Peyer's patch (tissue), 4 donors: Measurements from ENCODE around the gene DDX39A. TPM values are rescaled to one million over a fixed set of nuclear protein-coding genes. Genes with fewer than 3 reads are reported as not detected.
"Not testable (repeated sequence)": the region's sequence is repeated elsewhere in the genome, so short reads cannot be mapped to it uniquely, and the experiment has no call there.

Experiments used
- DNase-seq, 3 donors: peaks; one replicate each; pipeline ENCODE4 v3.0.0-alpha.2; 2017 to 2019
- H3K27ac ChIP-seq, 4 donors: fragments of 200-600 bp; sonication (generic); one replicate each; pipeline ENCODE4 v1.5.1; 2016 to 2019
- H3K27me3 ChIP-seq, 2 donors: fragments of 200-600 bp; sonication (generic); one replicate each; pipeline ENCODE4 v1.5.1; 2019
- H3K36me3 ChIP-seq, 3 donors: fragments of 200-600 bp; sonication (generic); one replicate each; pipeline ENCODE4 v1.5.1; 2016 to 2019
- H3K4me1 ChIP-seq, 4 donors: fragments of 200-600 bp; sonication (generic); one replicate each; pipeline ENCODE4 v1.5.1; 2016 to 2019
- H3K4me3 ChIP-seq, 4 donors: fragments of 200-600 bp; sonication (generic); 1 replicate in 3 of 4; 2 replicates in 1 of 4; pipeline ENCODE4 v1.5.1; 2016 to 2019; ENCODE audit warnings: mild to moderate bottlenecking in 1 of 4
- H3K9me3 ChIP-seq, 4 donors: fragments of 200-600 bp; sonication (generic); one replicate each; pipeline ENCODE4 v1.5.1; 2016 to 2019; ENCODE audit warnings: mild to moderate bottlenecking in 1 of 4
- CTCF ChIP-seq, 6 experiments: fragments of 450-650 bp in 4 of 6; fragments of 200-600 bp in 2 of 6; sonication (generic) in 1 of 6; IDR thresholded peaks; one replicate each; pipeline ENCODE4 v1.5.1; 2017 to 2019; ENCODE audit warnings: antibody characterized with exemption in 6 of 6, mild to moderate bottlenecking in 3 of 6, moderate library complexity in 1 of 6
- POLR2A ChIP-seq, 2 donors: fragments of 450-650 bp; IDR thresholded peaks; one replicate each; pipeline ENCODE4 v1.5.1; 2017; ENCODE audit warnings: antibody characterized with exemption in 2 of 2, mild to moderate bottlenecking in 2 of 2, moderate library complexity in 2 of 2
- total RNA-seq, 4 donors: library from RNA; depleted of rRNA; stranded (reverse); fragments of >200 nt; gene quantifications; one replicate each; pipeline ENCODE4 v1.1.0, GENCODE V29; 2016

Gene DDX39A
- total RNA-seq, 4 donors from 2014 or later: 52.5 to 283 (median 115) TPM

- peak overlapping the region in 2 of 4 donors; percentile 8 to 25 for H3K4me3 ChIP-seq
- H3K4me1 ChIP-seq: peaks cover 0 to 37% (median 34%) of the 10 kb centered on the region in 4 donors
Observed at GRCh38 chr19:14370169-14370939, 48.8 kb downstream of the DDX39A start.

GRCh38 chr19:14369399-14370168 lies 49.6 kb downstream of the DDX39A start:
- Histone ChIP-seq H3K27ac (peak overlapping the region; percentile 82 to 91 (median 90)), H3K4me1 (peaks cover 0 to 31% (median 28%) of the 10 kb centered on the region in 4 donors), H3K4me3 (peak overlapping the region in 1 of 4 donors; percentile 25), H3K9me3 (no peaks in the 10 kb centered on the region), H3K36me3 (no peaks in the 10 kb centered on the region), H3K27me3 (no peaks in the 10 kb centered on the region)
- peak in 2 of 3 donors; percentile 64 to 80 for DNase-seq
- TF ChIP-seq POLR2A (IDR thresholded peaks at IDR 0.05) (no peak), CTCF (IDR thresholded peaks at IDR 0.05) (no peak)

More at GRCh38 chr19:14370169-14370939, 48.8 kb downstream of the DDX39A start:
- no peaks in the 10 kb centered on the region for H3K27me3 ChIP-seq
- peak in 2 of 3 donors; percentile 69 to 83 for DNase-seq
- peak in 1 of 2 donors; percentile 8 for TF ChIP-seq POLR2A (IDR thresholded peaks at IDR 0.05)
- no peak for TF ChIP-seq CTCF (IDR thresholded peaks at IDR 0.05)
- no peaks in the 10 kb centered on the region for H3K9me3 ChIP-seq
- H3K36me3 ChIP-seq: no peaks in the 10 kb centered on the region
- peak overlapping the region; percentile 71 to 91 (median 86) for H3K27ac ChIP-seq

- peak overlapping the region; percentile 43 to 91 (median 74) for H3K27ac ChIP-seq
Observed at GRCh38 chr19:14368011-14368513, 51.1 kb downstream of the DDX39A start.

GRCh38 chr19:14367016-14367415 lies 52.1 kb downstream of the DDX39A start:
- no peak for TF ChIP-seq CTCF (IDR thresholded peaks at IDR 0.05)
- Histone ChIP-seq H3K4me3 (no peak overlapping the region), H3K4me1 (peaks cover 0 to 30% (median 28%) of the 10 kb centered on the region in 4 donors), H3K27ac (peak overlapping the region; percentile 43 to 91 (median 74)), H3K36me3 (no peaks in the 10 kb centered on the region), H3K9me3 (no peaks in the 10 kb centered on the region), H3K27me3 (no peaks in the 10 kb centered on the region)
- DNase-seq: no peak

More at GRCh38 chr19:14368011-14368513, 51.1 kb downstream of the DDX39A start:
- Histone ChIP-seq H3K4me1 (peaks cover 0 to 31% (median 27%) of the 10 kb centered on the region in 4 donors), H3K36me3 (no peaks in the 10 kb centered on the region), H3K27me3 (no peaks in the 10 kb centered on the region), H3K9me3 (no peaks in the 10 kb centered on the region), H3K4me3 (no peak overlapping the region)
- no peak for TF ChIP-seq CTCF (IDR thresholded peaks at IDR 0.05)
- TF ChIP-seq POLR2A (IDR thresholded peaks at IDR 0.05): no peak
- DNase-seq: no peak

- Histone ChIP-seq H3K4me3 (no peak overlapping the region), H3K4me1 (peaks cover 0 to 28% (median 26%) of the 10 kb centered on the region in 4 donors), H3K27ac (peak overlapping the region; percentile 6 to 91 (median 74)), H3K36me3 (no peaks in the 10 kb centered on the region), H3K9me3 (no peaks in the 10 kb centered on the region), H3K27me3 (no peaks in the 10 kb centered on the region)
- peak; percentile 93 to 97 (median 94) for DNase-seq
- peak in 1 of 2 donors; percentile 10 for TF ChIP-seq POLR2A (IDR thresholded peaks at IDR 0.05)
- TF ChIP-seq CTCF (IDR thresholded peaks at IDR 0.05): no peak
Observed at GRCh38 chr19:14366529-14366928, 52.6 kb downstream of the DDX39A start.

- H3K27ac ChIP-seq: peak overlapping the region; percentile 80 to 90 (median 84)
- H3K27me3 ChIP-seq, H3K36me3 ChIP-seq, H3K4me3 ChIP-seq, DNase-seq, H3K9me3 ChIP-seq: not testable (repeated sequence)
- H3K4me1 ChIP-seq: peaks cover 0 to 21% (median 15%) of the 10 kb centered on the region in 4 donors
Observed at GRCh38 chr19:14364098-14364443, 55.1 kb downstream of the DDX39A start.
